ENCODE measurements around the gene CIDEB. TPM values are rescaled to one million over a fixed set of nuclear protein-coding genes. Genes with fewer than 3 reads are reported as not detected.

Gene CIDEB
- total RNA-seq, 1 experiment from 2014 or later: not detected

DNA sequence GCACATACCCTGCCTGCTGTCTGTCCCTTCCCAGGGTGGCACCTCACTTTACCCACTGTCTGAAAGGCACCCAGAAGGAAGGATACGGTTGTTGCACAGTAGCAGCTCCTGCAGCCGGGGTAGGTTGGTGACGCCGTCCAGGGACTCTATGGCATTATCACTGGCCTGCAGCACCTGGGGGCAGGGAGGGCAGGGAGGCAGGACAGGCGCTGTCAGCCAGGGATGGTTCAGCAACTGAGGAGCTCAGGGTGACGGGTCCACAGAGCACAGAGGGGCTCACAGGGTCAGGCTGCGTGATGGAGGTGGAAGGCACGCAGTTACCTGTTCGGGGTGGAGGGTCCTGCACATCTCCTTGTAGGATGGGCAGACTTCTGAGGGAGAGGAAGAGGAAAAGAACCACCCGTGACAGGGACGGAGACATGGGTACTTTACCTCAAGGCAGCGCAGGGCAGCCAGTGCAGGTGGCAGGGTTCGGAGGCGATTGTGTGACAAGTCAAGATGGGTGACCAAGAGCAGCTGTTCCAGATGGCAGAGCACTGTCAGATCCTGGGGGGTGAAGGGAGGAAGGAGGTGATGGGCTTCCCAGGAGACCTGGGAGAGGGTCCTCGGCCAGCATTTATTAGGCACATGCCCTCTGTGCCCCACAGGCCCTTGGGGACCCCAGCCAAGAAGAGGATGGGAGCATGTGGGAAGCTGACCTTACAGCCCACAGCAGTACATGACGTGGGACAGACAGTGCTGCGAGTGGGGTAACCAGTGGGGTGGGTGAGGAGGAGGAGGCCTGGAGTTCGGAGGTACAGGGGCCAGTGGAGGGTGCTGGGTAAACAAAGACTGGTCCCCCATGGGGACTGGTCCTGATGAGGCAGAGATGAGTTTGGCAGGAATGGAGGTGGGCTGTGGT, 41.2 kb downstream of the CIDEB start:
- DNase-seq (ENCODE audit: low spot score): no peak
- H3K27ac ChIP-seq (ENCODE audit: low read depth, low read length, poor library complexity, severe bottlenecking): no peak overlapping the region
- H3K27me3 ChIP-seq (replicated peaks; ENCODE audit: insufficient read depth, low read depth, low read length, poor library complexity): no peaks in the 10 kb centered on the region
- H3K9me3 ChIP-seq (ENCODE audit: low read depth, low read length, poor library complexity, severe bottlenecking): no peaks in the 10 kb centered on the region
- BruUV-seq (replicated peaks): no TSS peak
- no peaks in the 10 kb centered on the region for H3K36me3 ChIP-seq (ENCODE audit: insufficient read depth, low read length, poor library complexity, severe bottlenecking)
- intact Hi-C loops (cut with micrococcal nuclease; ENCODE audit: unreplicated experiment): no loop called here
- H3K4me3 ChIP-seq (ENCODE audit: low read depth, low read length, poor library complexity, severe bottlenecking): no peak overlapping the region
- TF ChIP-seq, protein P1, sequence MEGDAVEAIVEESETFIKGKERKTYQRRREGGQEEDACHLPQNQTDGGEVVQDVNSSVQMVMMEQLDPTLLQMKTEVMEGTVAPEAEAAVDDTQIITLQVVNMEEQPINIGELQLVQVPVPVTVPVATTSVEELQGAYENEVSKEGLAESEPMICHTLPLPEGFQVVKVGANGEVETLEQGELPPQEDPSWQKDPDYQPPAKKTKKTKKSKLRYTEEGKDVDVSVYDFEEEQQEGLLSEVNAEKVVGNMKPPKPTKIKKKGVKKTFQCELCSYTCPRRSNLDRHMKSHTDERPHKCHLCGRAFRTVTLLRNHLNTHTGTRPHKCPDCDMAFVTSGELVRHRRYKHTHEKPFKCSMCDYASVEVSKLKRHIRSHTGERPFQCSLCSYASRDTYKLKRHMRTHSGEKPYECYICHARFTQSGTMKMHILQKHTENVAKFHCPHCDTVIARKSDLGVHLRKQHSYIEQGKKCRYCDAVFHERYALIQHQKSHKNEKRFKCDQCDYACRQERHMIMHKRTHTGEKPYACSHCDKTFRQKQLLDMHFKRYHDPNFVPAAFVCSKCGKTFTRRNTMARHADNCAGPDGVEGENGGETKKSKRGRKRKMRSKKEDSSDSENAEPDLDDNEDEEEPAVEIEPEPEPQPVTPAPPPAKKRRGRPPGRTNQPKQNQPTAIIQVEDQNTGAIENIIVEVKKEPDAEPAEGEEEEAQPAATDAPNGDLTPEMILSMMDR (conservative IDR thresholded peaks at IDR 0.05; ENCODE audit: low read depth, low read length): no peak
- TF ChIP-seq EZH2 (IDR thresholded peaks at IDR 0.05; ENCODE audit: borderline replicate concordance, low read depth, low read length, poor library complexity, severe bottlenecking): no peak
- peaks cover 4% of the 10 kb centered on the region for H3K4me1 ChIP-seq (ENCODE audit: insufficient read depth, low read length, poor library complexity, severe bottlenecking)
- ChIA-PET POLR2A (ENCODE audit: low non-redundant PET) (no interaction called here), CTCF (no interaction called here)

- no peaks in the 10 kb centered on the region for H3K36me3 ChIP-seq (ENCODE audit: insufficient read depth, low read length, poor library complexity, severe bottlenecking)
- no peaks in the 10 kb centered on the region for H3K27me3 ChIP-seq (replicated peaks; ENCODE audit: insufficient read depth, low read depth, low read length, poor library complexity)
- no peak for DNase-seq (ENCODE audit: low spot score)
- H3K27ac ChIP-seq (ENCODE audit: low read depth, low read length, poor library complexity, severe bottlenecking): no peak overlapping the region
- no TSS peak for BruUV-seq (replicated peaks)
- H3K4me3 ChIP-seq (ENCODE audit: low read depth, low read length, poor library complexity, severe bottlenecking): no peak overlapping the region
- H3K4me1 ChIP-seq (ENCODE audit: insufficient read depth, low read length, poor library complexity, severe bottlenecking): no peaks in the 10 kb centered on the region
- no peak for TF ChIP-seq EZH2 (IDR thresholded peaks at IDR 0.05; ENCODE audit: borderline replicate concordance, low read depth, low read length, poor library complexity, severe bottlenecking)
- TF ChIP-seq, protein P1 (conservative IDR thresholded peaks at IDR 0.05; ENCODE audit: low read depth, low read length): no peak
- H3K9me3 ChIP-seq (ENCODE audit: low read depth, low read length, poor library complexity, severe bottlenecking): no peaks in the 10 kb centered on the region
- ChIA-PET POLR2A (ENCODE audit: low non-redundant PET) (no interaction called here), CTCF (no interaction called here)
- intact Hi-C loops (cut with micrococcal nuclease; ENCODE audit: unreplicated experiment): no loop called here
These were observed 43.5 kb downstream of the CIDEB start for GRCh38 chr14:24264298-24264697.

DNA sequence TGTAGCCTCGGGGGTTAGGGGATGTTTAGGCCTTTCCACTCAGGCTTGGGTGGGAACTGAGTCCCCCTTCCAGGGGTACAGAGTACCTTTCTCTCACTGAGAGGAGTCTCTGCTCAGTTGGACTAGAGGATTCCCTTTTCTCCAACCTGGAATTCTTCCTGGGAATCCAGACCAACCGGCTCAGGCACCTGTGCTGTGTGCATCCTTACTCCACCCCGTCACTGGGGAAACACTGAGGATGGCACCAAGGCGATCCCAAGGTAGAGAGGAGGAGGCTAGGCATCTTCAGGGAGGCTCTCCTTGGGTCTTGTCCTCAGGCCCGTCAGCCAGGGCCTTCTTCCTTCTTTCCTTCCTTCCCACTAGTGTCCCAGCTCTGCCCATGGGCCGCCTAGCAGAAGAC, 43.9 kb downstream of the CIDEB start:
- no peaks in the 10 kb centered on the region for H3K4me1 ChIP-seq (ENCODE audit: insufficient read depth, low read length, poor library complexity, severe bottlenecking)
- H3K27ac ChIP-seq (ENCODE audit: low read depth, low read length, poor library complexity, severe bottlenecking): no peak overlapping the region
- H3K36me3 ChIP-seq (ENCODE audit: insufficient read depth, low read length, poor library complexity, severe bottlenecking): no peaks in the 10 kb centered on the region
- TF ChIP-seq, protein P1 (conservative IDR thresholded peaks at IDR 0.05; ENCODE audit: low read depth, low read length): no peak
- TF ChIP-seq EZH2 (IDR thresholded peaks at IDR 0.05; ENCODE audit: borderline replicate concordance, low read depth, low read length, poor library complexity, severe bottlenecking): no peak
- POLR2A ChIA-PET (ENCODE audit: low non-redundant PET): no interaction called here
- no peaks in the 10 kb centered on the region for H3K27me3 ChIP-seq (replicated peaks; ENCODE audit: insufficient read depth, low read depth, low read length, poor library complexity)
- H3K4me3 ChIP-seq (ENCODE audit: low read depth, low read length, poor library complexity, severe bottlenecking): no peak overlapping the region
- no peak for DNase-seq (ENCODE audit: low spot score)
- CTCF ChIA-PET: no interaction called here
- intact Hi-C loops (cut with micrococcal nuclease; ENCODE audit: unreplicated experiment): no loop called here
- no peaks in the 10 kb centered on the region for H3K9me3 ChIP-seq (ENCODE audit: low read depth, low read length, poor library complexity, severe bottlenecking)
- no TSS peak for BruUV-seq (replicated peaks)

Measured in A673 (cell line).